Endothelial cell of umbilical vein (primary cell): ENCODE data around the gene SAMD4A. TPM values are rescaled to one million over a fixed set of nuclear protein-coding genes. Genes with fewer than 3 reads are reported as not detected.

Experiments used
- BruUV-seq: library from RNA; stranded (reverse); fragments of 400-500 nt; replicated peaks from 2 replicates; lab custom pipeline; 2021; lab: Mats Ljungman, UMichigan
- CTCF ChIA-PET: fragments of 300-600, 350-600 bp; sonication (Branson Sonifier 250); formaldehyde crosslinking; loops from one replicate; lab custom pipeline; 2021; ENCODE audit warnings: antibody characterized with exemption, inconsistent platforms; lab: Charles Lee
- POLR2A ChIA-PET: fragments of 300-600, 350-600 bp; sonication (Branson Sonifier 250); formaldehyde crosslinking; loops from one replicate; lab custom pipeline; 2021; ENCODE audit warnings: antibody characterized with exemption, inconsistent platforms; lab: Charles Lee
- DNase-seq: peaks from one replicate; pipeline ENCODE4 v3.0.0-alpha.2; 2011; ENCODE audit warnings: low read depth, low spot score
- FAIRE-seq: peaks from 2 replicates; lab custom pipeline; 2011; peaks lifted over from hg19 to GRCh38; lab: Jason Lieb, UNC
- H2AFZ ChIP-seq: 2 replicates; pipeline ENCODE4 v1.6.0; 2012; ENCODE audit warnings: low read depth, low read length, control low read depth, inconsistent platforms
- H3K27ac ChIP-seq: 2 replicates; pipeline ENCODE4 v1.5.1; 2011; ENCODE audit warnings: low read depth, mild to moderate bottlenecking, control low read depth, low read length, moderate library complexity; ENCODE audit not compliant: insufficient read depth
- H3K27me3 ChIP-seq, 2 experiments: 2 replicates each; pipeline versions ENCODE4 v1.6.0 to v1.6.1; 2011; ENCODE audit warnings: low read length in 2 of 2, mixed read lengths in 1 of 2; ENCODE audit not compliant: control insufficient read depth in 2 of 2, insufficient read depth in 2 of 2
- H3K36me3 ChIP-seq, 2 experiments: 2 replicates in 1 of 2; 3 replicates in 1 of 2; pipeline ENCODE4 v1.5.1; 2011; ENCODE audit warnings: low read length in 2 of 2, mild to moderate bottlenecking in 1 of 2, moderate library complexity in 1 of 2; ENCODE audit not compliant: control insufficient read depth in 2 of 2, insufficient read depth in 2 of 2; ENCODE audit errors: extremely low read depth in 1 of 2
- H3K4me1 ChIP-seq: 3 replicates; pipeline ENCODE4 v1.5.1; 2011; ENCODE audit warnings: mild to moderate bottlenecking, low read length; ENCODE audit not compliant: control insufficient read depth, insufficient read depth; ENCODE audit errors: extremely low read depth
- H3K4me2 ChIP-seq: 2 replicates; pipeline ENCODE4 v1.6.1; 2011; ENCODE audit warnings: low read length, control low read depth, mixed read lengths; ENCODE audit not compliant: insufficient read depth
- H3K4me3 ChIP-seq, 3 experiments: fragments of 200-600 bp in 1 of 3; sonication (generic), shearing (Covaris generic) in 1 of 3; replicated peaks in 1 of 3; 2 replicates each; pipeline ENCODE4 v1.5.1; 2011 to 2016; ENCODE audit warnings: control low read depth in 3 of 3, low read length in 3 of 3, mild to moderate bottlenecking in 2 of 3, inconsistent platforms in 1 of 3, low read depth in 1 of 3, moderate library complexity in 1 of 3; ENCODE audit not compliant: insufficient read depth in 1 of 3
- H3K79me2 ChIP-seq: 2 replicates; pipeline ENCODE4 v1.6.0; 2012; ENCODE audit warnings: low read length, inconsistent platforms; ENCODE audit not compliant: control insufficient read depth, insufficient read depth
- H3K9ac ChIP-seq: replicated peaks from 2 replicates; pipeline ENCODE3; 2011; ENCODE audit warnings: low read length, control low read depth; ENCODE audit not compliant: insufficient read depth; ENCODE audit errors: extremely low read depth
- H3K9me1 ChIP-seq: replicated peaks from 3 replicates; pipeline ENCODE4 v1.6.0; 2011; ENCODE audit warnings: mild to moderate bottlenecking, low read length; ENCODE audit not compliant: control insufficient read depth, insufficient read depth; ENCODE audit errors: extremely low read depth
- H3K9me3 ChIP-seq: replicated peaks from 2 replicates; pipeline ENCODE4 v1.5.1; 2012; ENCODE audit warnings: low read length, inconsistent platforms; ENCODE audit not compliant: control insufficient read depth, insufficient read depth
- H4K20me1 ChIP-seq: replicated peaks from 2 replicates; pipeline ENCODE3; 2011; ENCODE audit warnings: mild to moderate bottlenecking, low read length; ENCODE audit not compliant: control insufficient read depth, insufficient read depth; ENCODE audit errors: extremely low read depth
- CTCF ChIP-seq, 2 donors: IDR thresholded peaks; 1 replicate in 1 of 2; 2 replicates in 1 of 2; pipeline ENCODE4 v1.5.1; 2011; ENCODE audit warnings: low read length in 2 of 2, mild to moderate bottlenecking in 2 of 2, moderate library complexity in 2 of 2, control low read depth in 1 of 2, inconsistent platforms in 1 of 2, low read depth in 1 of 2; ENCODE audit not compliant: insufficient read depth in 1 of 2; ENCODE audit errors: extremely low read depth in 1 of 2
- EZH2 ChIP-seq: IDR thresholded peaks from 2 replicates; pipeline ENCODE4 v1.6.1; 2012; ENCODE audit warnings: borderline replicate concordance, low read depth, mild to moderate bottlenecking, moderate library complexity, low read length, inconsistent platforms; ENCODE audit not compliant: severe bottlenecking
- FOS ChIP-seq: IDR thresholded peaks from 2 replicates; pipeline ENCODE4 v1.6.1; 2011; ENCODE audit warnings: mild to moderate bottlenecking, low read length, moderate library complexity, borderline replicate concordance; ENCODE audit not compliant: insufficient read depth
- GATA2 ChIP-seq: IDR thresholded peaks from 2 replicates; pipeline ENCODE4 v1.7.0; 2011; ENCODE audit warnings: low read depth, mild to moderate bottlenecking, moderate library complexity, mixed read lengths, low read length; ENCODE audit not compliant: insufficient read length, insufficient read depth
- JUN ChIP-seq: IDR thresholded peaks from 2 replicates; pipeline ENCODE4 v1.6.1; 2011; ENCODE audit warnings: borderline replicate concordance, low read depth; ENCODE audit not compliant: insufficient read length, insufficient read depth
- MAX ChIP-seq: IDR thresholded peaks from 2 replicates; pipeline ENCODE4 v1.6.1; 2011; ENCODE audit not compliant: insufficient read depth, insufficient read length
- MYC ChIP-seq: IDR thresholded peaks from one replicate; pipeline ENCODE4 v1.6.1; 2011; ENCODE audit warnings: mild to moderate bottlenecking, low read depth, low read length
- POLR2A ChIP-seq: IDR thresholded peaks from 2 replicates; pipeline ENCODE4 v1.6.1; 2012; ENCODE audit warnings: low read depth, mild to moderate bottlenecking, control low read depth, low read length
- POLR2AphosphoS5 ChIP-seq: IDR thresholded peaks from 2 replicates; pipeline ENCODE4 v1.6.1; 2012; ENCODE audit warnings: low read depth, mild to moderate bottlenecking, control low read depth, low read length, moderate library complexity; ENCODE audit not compliant: insufficient read depth
- dilution Hi-C: fragments of 300-500 bp; cut with MboI; formaldehyde crosslinking; loops from one replicate; pipeline ENCODE4 v1.15.0; 2019; ENCODE audit warnings: low sequenced_read_pairs; ENCODE audit not compliant: extremely low pct_ligation_motif_present
- intact Hi-C: fragments of 100-400 bp; cut with micrococcal nuclease; formaldehyde crosslinking; loops from one replicate; pipeline ENCODE4 v1.10.0; 2022
- polyA plus RNA-seq, 4 experiments: library from polyadenylated mRNA; depleted of rRNA in 3 of 4; stranded (reverse) in 3 of 4; unstranded in 1 of 4; fragments of >200 nt; gene quantifications; 2 replicates each; pipeline versions ENCODE4 v1.2.1 to v1.2.3, GENCODE V29; 2011 to 2012; ENCODE audit warnings: missing spikeins in 1 of 4
- total RNA-seq: library from RNA; stranded (reverse); gene quantifications from 2 replicates; pipeline ENCODE4 v1.2.3, GENCODE V29; 2021

Gene SAMD4A
- total and polyA plus RNA-seq, 2 donors (not counting 3 experiments of a cell fraction or from before 2014, with no cell fraction given) = 37.7 to 95.3 TPM

GRCh38 chr14:54711312-54711711 is 144.4 kb downstream of the SAMD4A start:
- no peak overlapping the region for H3K4me2 ChIP-seq
- TF ChIP-seq POLR2AphosphoS5 (no peak), GATA2 (no peak), FOS (no peak), MYC (no peak), JUN (no peak), CTCF (IDR thresholded peaks at IDR 0.05; ENCODE audit: extremely low read depth in 1 of 2, insufficient read depth in 1 of 2, low read depth in 1 of 2, low read length in 2 of 2) (no peak), MAX (no peak), POLR2A (no peak), EZH2 (no peak)
- DNase-seq = no peak
- H3K27me3 ChIP-seq = no peaks in the 10 kb centered on the region
- no TSS peak for BruUV-seq
- H3K9me3 ChIP-seq = no peaks in the 10 kb centered on the region
- H3K79me2 ChIP-seq = peaks cover 51% of the 10 kb centered on the region
- CTCF ChIA-PET = interaction anchor here (0.8 to 2.1 kb wide), 5 partner anchors 12 to 147 kb away, joined by 3 to 7 read pairs (median 3); no protein-coding TSS in a partner anchor
- H4K20me1 ChIP-seq = peaks cover 4% of the 10 kb centered on the region
- H2AFZ ChIP-seq = no peak overlapping the region
- H3K27ac ChIP-seq = no peak overlapping the region
- dilution Hi-C loops (no loop called here), intact Hi-C loops (no loop called here)
- H3K9me1 ChIP-seq = no peaks in the 10 kb centered on the region
- H3K4me3 ChIP-seq = no peak overlapping the region
- POLR2A ChIA-PET = no interaction called here
- no peak overlapping the region for H3K9ac ChIP-seq
- H3K36me3 ChIP-seq = peaks cover 0 to 2% of the 10 kb centered on the region in 2 experiments
- H3K4me1 ChIP-seq = peaks cover 16% of the 10 kb centered on the region
- no peak for FAIRE-seq
